Sciatic nerve (tissue), 2 donors: ENCODE measurements around the gene RIC1. TPM values are rescaled to one million over a fixed set of nuclear protein-coding genes. Genes with fewer than 3 reads are reported as not detected.
"Not testable (repeated sequence)": the region's sequence is repeated elsewhere in the genome, so short reads cannot be mapped to it uniquely, and the experiment has no call there.

Experiments used
- ATAC-seq: fragments of 200-7000 bp; cut with Tn5 transposase; one replicate; pipeline ENCODE4 v1.9.1; 2020; ENCODE audit warnings: mild to moderate bottlenecking, moderate library complexity
- DNase-seq: peaks from one replicate; pipeline ENCODE4 v3.0.0-alpha.2; 2020; ENCODE audit warnings: low spot score
- intact Hi-C: fragments of 100-400 bp; cut with DNase I; formaldehyde crosslinking; loops from one replicate; pipeline ENCODE4 v1.14.2; 2022
- total RNA-seq: library from RNA; stranded (reverse); fragmentation: NEBNext Ultra II Directional; extraction: Animal tissue kit (Norgen Biotek cat#: 25700); gene quantifications from one replicate; pipeline ENCODE4 v1.2.1, GENCODE V29; 2021
- donor health status: DM: no; HTN: no; CAD: no.
- donor health status: DM: no; HTN: no; CAD: no.

Gene RIC1
- total RNA-seq, 1 donor from 2014 or later, result 30.3 TPM

DNA sequence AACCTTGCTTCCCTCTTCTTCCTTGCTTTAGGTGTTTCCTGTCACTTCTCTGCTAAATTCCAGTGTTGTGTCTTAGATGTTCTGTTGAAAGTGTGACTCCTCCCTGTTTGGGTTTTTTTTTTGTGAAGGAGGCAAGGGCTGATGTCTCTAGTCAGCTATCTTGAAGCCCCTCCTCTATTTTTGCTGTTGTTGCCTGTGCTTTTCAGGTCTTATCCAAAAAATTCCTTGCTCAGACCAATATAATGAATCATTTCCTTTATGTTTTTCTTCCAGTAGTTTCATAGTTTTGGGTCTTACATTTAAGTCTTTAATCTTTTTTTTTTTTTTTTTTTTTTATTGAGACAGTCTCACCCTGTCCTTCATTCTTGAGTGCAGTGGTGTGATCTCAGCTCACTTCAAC, 22.3 kb downstream of the RIC1 start:
- DNase-seq (no peak), ATAC-seq (no peak)
- intact Hi-C loops, result no loop called here

DNA sequence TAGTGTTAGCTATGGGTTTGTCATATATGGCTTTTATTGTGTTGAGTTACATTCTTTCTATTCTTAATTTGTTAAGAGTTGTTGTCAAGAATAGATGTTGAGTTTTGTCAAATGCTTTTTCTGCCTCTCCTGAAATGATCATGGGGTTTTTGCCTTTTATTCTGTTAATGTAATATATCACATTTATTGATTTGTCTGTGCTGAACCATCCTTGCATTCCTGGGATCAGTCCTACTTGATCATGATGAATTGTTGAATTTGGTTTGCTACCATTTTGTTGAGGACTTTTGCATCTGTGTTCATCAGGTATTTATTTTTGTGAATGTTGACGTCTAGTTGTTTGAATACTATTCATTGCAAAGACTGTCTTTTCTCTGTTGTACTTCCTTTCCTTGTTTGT, 23.9 kb downstream of the RIC1 start:
- intact Hi-C loops, result no loop called here
- DNase-seq (no peak), ATAC-seq (no peak)

DNA sequence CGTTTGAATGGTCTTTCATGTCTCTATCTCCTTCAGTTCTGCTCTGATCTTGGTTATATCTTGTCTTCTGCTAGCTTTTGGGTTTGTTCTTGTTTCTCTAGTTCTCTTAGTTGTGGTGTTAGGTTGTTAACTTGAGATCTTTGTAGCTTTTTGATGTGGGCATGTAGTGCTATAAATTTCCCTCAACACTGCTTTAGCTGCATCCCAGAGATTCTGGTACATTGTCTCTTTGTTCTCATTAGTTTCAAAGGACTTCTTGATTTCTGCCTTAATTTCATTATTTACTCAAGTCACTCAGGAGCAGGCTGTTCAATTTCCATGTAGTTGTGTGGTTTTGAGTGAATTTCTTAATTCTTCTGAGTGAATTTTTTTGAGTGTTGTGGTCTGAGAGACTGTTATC, 33.9 kb downstream of the RIC1 start:
- not testable (repeated sequence) for ATAC-seq, DNase-seq
- intact Hi-C loops, result loop anchor here (2.0 kb wide), 1 partner anchor 54 kb away; no protein-coding TSS in a partner anchor

DNA sequence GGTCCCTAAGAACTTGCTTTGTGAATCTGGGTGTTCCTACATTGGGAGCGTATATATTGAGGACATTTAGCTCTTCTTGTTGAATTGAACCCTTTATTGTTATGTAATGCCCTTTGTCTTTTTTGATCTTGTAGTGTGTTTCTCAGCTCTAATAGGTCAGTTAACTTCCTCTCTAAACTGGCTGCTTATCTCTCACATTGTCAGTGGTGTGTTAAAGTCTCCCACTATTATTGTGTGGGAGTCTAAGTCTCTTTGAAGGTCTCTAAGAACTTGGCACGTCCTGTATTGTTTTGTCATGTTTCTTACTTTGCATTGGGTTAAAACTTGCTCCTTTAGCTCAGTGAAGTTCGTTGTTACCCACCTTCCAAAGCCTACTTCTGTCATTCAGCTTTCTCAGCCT, 36.2 kb downstream of the RIC1 start:
- DNase-seq (no peak), ATAC-seq (no peak)
- intact Hi-C loops, result no loop called here

DNA sequence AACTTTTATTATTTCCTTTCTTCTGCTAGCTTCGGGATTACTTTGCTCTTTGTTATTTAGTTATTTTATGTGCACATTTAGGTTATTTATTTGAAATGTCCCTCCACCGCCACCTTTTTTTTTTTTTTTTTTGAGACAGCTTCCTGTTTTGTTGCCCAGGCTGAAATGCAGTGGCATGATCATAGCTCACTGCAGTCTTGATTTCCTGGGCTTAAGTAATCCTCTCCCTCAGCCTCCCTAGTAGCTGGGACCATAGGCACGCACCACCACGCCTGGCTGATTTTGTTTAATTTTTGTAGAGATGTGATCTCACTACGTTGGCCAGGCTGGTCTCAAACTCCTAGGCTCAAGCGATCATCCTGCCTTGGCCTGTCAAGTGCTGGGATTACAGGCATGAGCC, 38.5 kb downstream of the RIC1 start:
- intact Hi-C loops, result no loop called here
- ATAC-seq (no peak), DNase-seq (no peak)

DNA sequence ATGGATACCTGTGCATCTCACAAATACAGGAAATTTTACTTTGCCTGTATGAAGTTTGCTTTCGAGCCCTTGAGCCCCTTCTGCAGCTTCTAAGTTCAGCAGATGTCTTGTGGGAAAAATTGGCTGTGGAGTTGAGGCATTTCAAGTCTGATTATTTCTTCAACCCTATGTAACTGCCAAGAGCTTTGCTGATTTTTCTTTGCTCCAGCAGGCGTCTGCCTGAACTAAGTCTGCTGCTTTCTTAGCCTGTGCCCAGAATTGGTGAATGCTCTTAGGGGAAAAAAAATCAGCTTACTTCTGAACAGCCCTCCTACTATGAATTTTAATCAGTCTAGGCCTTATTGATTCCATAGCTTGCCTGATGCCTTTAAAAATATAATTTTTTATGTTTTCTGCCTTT, 41.2 kb downstream of the RIC1 start:
- DNase-seq, result no peak
- intact Hi-C loops, result no loop called here
- no peak for ATAC-seq

DNA sequence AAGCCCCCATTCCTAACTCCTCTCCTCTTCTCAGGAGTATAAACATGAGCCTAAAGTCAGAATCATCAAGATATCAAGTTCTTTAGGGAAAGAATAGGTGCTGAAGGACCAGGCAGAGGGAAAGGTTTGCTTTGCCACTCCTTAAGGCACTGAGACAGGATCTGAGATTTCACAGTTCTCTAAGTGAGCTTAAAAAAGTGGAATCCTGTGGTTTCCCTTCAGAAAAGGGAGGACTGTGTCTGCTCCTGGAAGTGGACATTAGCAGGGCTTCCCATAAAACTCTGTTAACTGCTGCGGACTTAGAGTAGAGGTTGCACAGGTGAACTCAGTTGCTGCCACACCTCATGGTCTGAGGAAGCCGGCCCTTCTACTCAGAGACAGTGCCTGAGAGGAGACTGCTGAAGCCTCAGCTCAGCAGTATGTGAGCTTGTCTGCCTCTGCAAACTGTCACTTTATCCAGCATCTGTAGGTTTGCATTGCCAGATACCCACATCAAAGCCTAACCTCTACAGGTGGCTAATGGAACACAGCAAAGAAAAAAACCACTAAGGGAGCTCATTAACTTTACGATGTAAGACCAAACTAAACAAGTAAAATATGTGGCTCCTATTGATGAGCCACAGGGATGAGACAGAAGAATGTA, 42.9 kb downstream of the RIC1 start:
- intact Hi-C loops, result no loop called here
- ATAC-seq (no peak), DNase-seq (no peak)

DNA sequence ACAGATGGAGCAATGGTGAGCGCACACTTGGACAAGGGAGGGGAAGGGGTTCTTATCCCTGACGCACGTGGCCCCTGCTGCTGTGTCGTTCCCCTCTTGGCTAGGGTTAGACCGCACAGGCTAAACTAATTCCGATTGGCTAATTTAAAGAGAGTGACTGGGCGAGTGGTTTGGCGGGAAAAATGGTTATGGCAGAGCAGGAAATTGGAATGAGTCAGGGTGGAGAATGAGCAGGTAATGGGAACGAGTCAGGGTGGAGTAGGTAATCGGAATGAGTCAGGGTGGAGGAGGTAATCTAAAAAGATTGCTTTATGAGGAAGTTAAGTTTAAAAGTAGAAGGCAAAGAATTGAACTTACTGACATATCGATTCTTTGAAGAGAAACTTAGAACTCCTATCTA, 46.1 kb downstream of the RIC1 start:
- ATAC-seq, DNase-seq: not testable (repeated sequence)

DNA sequence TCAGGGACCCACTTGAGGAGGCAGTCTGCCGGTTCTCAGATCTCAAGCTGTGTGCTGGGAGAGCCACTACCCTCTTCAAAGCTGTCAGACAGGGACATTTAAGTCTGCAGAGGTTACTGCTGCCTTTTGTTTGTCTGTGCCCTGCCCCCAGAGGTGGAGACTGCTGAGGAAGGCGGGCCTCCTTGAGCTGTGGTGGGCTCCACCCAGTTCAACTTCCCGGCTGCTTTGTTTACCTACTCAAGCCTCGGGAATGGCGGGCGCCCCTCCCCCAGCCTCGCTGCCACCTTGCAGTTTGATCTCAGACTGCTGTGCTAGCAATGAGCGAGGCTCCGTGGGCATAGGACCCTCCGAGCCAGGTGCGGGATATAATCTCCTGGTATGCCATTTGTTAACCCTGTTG, 54.7 kb downstream of the RIC1 start:
- DNase-seq, intact Hi-C loops, ATAC-seq: not testable (repeated sequence)

More for the DNA sequence above, 46.1 kb downstream of the RIC1 start:
- intact Hi-C loops, result not testable (repeated sequence)

DNA sequence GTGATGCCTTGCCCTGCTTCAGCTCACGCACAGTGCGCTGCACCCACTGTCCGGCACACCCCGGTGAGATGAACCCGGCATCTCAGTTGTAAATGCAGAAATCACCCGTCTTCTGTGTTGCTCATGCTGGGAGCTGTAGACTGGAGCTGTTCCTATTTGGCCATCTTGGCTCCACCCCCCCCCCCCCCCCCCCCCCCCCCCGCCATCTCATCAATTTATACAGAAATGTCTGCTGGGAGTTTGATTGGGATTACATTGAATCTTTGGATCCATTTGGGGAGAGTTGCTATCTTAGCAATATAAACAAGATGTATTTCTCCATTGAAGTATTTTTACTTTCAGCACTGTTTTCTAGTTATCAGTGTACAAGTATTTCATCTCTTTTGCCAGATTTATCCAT, 55.2 kb downstream of the RIC1 start:
- no peak for ATAC-seq
- no peak for DNase-seq
- intact Hi-C loops, result no loop called here

DNA sequence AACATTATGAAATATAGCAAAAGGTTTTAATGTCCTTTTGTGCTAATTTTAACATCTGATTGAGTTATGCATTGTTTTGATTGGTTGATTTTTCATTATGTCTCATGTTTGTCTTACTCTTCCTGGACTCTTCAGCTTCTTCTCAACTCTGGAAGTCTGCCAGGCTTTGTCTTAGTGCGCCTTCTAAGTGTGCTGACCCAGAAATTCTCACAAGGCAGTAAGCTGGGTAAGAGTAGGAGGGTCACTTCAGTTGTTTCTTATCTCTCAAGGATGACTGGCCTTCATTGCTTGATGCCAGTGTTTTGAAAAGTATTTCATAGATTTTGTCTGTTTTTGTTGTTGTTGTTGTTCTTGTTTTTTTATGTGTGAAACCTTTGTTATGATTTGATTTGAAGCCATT, 59.2 kb downstream of the RIC1 start:
- DNase-seq (no peak), ATAC-seq (no peak)
- intact Hi-C loops, result no loop called here

DNA sequence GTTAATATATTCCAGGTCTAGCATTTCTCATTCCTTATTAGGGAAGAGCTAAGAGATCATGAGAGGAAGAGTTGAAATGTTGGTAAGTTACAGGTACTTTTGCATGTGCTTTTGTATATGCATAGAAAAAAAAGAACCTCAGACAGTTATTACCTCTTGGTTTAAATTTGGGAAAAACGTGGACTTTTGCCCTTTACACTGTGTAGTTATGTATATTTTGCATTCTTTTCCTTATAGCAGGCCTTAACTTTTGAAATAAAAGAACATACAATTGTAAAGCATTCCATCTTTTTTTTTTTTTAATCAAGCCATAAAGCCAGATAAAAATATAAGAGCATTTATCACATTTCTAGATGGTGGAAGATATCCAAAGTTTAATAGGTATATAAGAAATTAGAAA, 61.4 kb downstream of the RIC1 start:
- no peak for DNase-seq
- intact Hi-C loops, result no loop called here

DNA sequence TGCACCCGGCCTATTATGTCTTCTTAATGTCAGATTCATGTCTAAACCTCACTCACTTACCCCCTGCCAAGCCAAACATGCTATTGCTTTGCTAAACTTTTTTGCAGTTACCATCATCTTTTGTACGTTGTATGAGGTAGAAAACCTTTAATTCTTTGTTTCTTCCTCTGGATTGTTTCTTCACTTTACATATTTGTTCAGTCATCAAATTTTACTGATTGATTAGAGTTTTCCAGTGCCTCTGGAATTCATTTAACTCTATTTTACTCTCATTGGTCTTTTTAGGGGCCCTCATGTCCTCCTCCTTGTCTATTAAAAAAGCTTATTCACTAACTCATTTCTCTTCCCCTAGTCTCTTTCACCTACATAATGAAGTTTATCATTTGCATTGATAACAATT, 67.0 kb downstream of the RIC1 start:
- no peak for ATAC-seq

More for the DNA sequence above, 61.4 kb downstream of the RIC1 start:
- no peak for ATAC-seq

DNA sequence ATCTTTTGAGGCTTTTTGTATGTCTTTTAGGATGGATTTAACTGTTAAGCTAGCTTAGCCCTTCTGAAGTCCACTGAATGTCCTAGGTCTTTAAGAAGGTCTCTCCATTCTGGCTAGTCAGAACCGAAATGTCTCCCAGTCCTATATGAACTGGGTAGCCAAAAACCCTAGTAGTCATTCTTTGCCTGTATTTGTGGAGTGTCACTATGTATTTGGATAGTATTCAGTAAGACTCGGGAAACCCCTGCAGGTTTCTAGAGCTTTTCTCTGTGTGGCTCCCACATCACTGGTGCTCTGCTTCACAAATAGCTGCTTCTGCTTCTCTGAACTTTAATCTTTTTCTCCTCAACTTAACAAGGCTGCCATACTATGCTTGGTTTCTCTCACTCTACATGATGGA, 68.0 kb downstream of the RIC1 start:
- ATAC-seq (no peak), DNase-seq (no peak)
- intact Hi-C loops, result no loop called here

More for the DNA sequence above, 67.0 kb downstream of the RIC1 start:
- intact Hi-C loops, result no loop called here
- no peak for DNase-seq

DNA sequence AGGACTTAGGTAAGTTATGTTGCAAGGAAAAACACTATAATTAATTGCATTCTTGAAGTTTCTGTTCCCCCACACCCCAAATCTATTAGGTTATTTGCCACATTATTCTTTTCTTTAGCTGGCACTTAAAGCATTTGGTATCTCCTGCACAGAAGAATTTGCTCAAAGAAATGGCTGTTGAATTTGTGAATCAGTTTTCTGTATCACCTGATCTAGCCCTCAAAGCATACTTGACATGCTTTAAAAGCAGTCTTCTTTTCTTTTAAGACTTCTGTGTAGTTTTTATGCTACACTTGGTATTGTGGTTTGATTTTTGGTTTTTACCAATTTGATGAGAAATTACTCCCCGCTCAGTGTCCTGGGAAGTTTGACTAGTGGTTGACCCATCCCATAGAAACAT, 69.1 kb downstream of the RIC1 start:
- intact Hi-C loops, result no loop called here
- DNase-seq, result no peak
- no peak for ATAC-seq

DNA sequence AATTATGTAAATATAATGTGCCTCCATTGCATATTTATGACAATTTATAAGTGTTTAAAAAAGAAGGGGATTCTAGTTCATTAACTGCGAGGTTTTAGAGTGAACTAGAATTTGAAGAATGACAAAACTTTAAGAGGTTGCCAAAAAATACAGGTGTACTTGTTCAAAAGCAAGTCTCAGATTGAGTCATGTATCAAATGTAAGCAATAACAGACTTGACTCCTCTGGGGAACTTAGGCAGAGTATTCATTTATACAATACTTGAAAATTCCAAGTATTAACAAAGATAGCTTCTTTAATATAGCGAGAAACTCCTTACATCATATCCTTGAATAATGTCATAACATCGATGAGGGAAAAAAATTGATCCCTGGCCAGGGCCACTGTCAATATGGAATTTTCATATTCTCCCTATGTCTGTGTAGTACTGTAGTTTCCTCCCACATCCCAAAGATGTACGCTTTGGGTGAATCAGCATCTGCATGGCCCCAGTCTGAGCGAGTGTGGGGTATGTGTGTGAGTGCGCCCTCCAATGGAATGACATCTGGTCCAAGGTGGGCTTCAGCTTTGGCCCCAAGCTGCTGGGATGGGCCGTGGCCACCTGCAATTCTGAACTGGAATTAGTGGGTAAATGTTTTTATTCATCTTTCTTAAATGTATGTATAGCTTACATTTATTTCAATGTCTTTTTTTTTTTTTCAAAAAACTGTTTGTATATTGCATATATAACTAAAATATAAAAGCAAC, 70.1 kb downstream of the RIC1 start:
- DNase-seq (no peak), ATAC-seq (no peak)
- intact Hi-C loops, result no loop called here

DNA sequence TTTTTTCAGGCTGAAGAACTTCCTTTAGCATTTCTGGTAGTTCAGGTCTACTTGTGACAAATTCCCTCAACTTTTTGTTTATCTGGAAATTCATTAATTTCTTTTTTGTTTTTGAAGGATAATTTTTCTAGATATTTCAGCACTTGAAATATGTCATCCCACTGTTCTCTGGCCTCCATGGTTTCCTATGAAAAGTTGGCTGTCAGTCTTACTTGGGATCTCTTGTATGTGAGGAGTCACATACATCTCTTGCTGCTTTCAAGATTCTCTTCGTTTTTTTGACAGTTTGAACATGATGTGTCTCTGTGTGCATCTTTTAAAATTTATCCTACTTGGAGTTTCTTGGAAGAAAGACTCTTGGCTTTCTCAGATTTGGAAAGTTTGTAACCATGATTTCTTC, 79.5 kb downstream of the RIC1 start:
- intact Hi-C loops, result no loop called here
- no peak for DNase-seq
- ATAC-seq, result no peak

DNA sequence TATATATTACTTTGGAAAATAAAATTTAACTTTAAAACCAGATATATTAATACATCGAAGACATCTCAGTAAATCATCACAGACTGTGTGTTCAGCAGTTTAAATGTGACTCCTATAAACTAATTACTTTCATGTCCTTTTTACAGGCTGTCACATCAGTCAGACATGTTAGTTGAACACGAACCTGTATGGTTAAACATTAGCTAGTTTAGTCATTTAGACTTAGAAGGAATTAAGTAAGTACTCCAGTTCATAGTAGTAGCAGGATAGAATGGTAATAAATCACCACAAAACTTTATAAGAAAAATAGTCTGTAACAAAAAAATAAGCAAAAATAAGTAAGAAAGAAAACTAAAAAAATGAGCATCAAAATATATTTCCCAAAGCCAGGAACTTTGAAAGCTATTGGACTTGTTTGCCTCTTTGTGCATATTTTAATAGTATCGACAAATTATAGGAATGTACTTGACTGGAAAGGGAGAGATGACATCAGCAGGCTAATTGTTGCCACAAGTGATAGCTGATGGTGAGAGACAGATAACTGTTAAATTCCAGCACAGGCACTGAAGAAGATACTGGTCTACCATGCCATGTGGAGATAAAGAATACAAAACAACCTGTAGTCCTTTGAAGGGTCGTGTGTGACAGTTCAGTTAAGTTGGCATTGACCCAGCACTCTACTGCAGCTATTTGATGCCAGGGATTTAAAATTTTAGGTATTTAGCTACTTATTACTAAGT, 83.9 kb downstream of the RIC1 start:
- ATAC-seq (no peak), DNase-seq (no peak)
- intact Hi-C loops, result no loop called here

DNA sequence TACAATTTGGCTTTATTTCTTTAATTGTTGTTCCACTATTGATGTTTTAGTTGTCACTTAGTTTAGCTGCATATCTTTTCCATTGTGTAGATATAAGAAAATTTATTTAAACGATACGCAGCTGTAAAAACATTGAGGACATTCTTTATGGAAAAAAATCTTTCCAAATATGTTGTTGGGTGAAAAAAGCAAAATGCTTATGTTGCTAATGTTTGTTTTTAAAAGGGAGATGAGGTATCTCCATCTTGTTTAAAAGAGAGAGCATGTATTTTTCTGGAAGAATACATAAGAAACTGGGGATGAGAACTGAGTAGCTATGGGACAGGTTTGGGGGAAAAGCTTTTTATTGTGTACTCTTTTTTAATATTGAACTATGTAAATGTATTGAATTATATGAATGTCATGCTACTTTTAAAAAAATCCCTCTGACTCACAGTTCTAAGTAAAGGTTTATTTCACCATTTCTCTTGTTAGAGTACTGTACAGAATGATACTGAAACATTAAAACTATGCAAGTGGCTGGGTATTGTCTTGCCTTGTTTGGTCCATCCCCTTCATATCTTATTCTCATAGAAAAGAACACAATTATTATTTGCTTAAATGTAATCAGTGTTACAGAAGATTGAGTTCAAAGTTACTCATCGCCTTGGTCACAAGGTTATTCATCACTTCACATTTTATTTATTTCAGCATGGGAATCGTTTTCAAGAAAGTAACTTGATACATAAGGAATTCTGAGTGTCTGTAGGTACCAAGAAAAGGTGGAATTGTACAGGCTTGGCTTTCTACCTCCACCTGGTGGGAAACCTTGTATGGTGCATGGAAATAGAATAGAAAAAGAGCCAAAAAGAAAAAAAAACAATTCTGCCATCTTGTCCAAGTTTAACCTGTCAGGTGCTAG, 85.8 kb downstream of the RIC1 start:
- ATAC-seq (no peak), DNase-seq (no peak)
- intact Hi-C loops, result no loop called here
